Measurements from ENCODE around the gene ACTN3. TPM values are rescaled to one million over a fixed set of nuclear protein-coding genes. Genes with fewer than 3 reads are reported as not detected.
A peak's percentile ranks its signal among the peaks of the same experiment; 100 is the strongest.
"Not testable (repeated sequence)": the region's sequence is repeated elsewhere in the genome, so short reads cannot be mapped to it uniquely, and the experiment has no call there.

ACTN3 gene
- total and polyA plus RNA-seq, 4 donors: 3.0 TPM; not detected in 3

DNA sequence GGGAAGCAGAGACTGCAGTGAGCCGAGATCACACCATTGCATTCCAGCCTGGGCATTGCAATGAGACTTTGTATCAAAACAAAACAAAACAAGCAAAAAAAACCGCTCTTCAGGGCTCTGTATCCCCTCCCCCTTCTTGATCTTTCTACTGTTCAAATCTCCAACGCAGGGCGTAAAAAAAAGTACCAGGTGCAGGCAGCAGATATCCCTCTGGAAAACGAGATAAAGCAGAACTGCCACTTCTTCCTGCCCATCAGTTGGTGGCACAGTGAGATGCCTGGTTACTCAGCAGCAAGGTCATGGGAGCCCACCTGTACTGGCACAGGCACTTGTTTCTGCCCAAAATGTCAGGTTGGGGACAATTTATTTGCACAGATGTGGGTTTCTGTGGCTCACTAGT, 57.5 kb downstream of the ACTN3 start:
- no peaks in the 10 kb centered on the region for H3K36me3 ChIP-seq (ENCODE audit: control insufficient read depth in 1 of 2, insufficient read depth in 2 of 2, low read length in 1 of 2)
- H3K27me3 ChIP-seq (ENCODE audit: control insufficient read depth in 1 of 2, insufficient read depth in 2 of 2, low read length in 1 of 2): no peaks in the 10 kb centered on the region
- DNase-seq: no peak
- H3K4me1 ChIP-seq (ENCODE audit: control insufficient read depth in 1 of 2, insufficient read depth in 2 of 2, low read length in 2 of 2): peaks cover 0 to 3% of the 10 kb centered on the region in 2 donors
- no peak overlapping the region for H3K4me3 ChIP-seq (ENCODE audit: low read length in 2 of 2)
- ATAC-seq (ENCODE audit: low FRiP score): no peak
- 92 to 94% methylated on average over 5 of the region's 5 CpGs for WGBS, 2 donors
- no peaks in the 10 kb centered on the region for H3K9me3 ChIP-seq (ENCODE audit: control insufficient read depth, low read length)
- no peak overlapping the region for H3K27ac ChIP-seq (ENCODE audit: low read depth in 1 of 2, low read length in 2 of 2)
- intact Hi-C loops (cut with DNase I): no loop called here

DNA sequence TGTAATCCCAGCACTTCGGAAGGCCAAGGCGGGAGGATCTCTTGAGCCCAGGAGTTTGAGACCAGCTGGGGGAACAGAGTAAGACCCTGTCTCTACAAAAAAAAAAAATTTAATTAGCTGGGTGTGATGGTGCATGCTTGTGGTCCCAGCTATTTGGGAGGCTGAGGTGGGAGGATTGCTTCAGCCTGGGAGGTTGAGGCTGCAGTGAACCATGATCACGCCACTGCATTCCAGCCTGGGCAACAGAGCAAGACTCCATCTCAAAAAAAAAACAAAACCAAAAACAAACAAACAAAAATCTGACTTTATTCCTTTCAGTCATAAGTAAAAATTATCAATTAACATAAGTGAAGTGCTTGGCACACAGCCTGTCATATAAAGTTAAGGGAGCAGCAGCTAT, 59.9 kb downstream of the ACTN3 start:
- DNase-seq; H3K27me3 ChIP-seq (ENCODE audit: control insufficient read depth in 1 of 2, insufficient read depth in 2 of 2, low read length in 1 of 2); H3K4me1 ChIP-seq (ENCODE audit: control insufficient read depth in 1 of 2, insufficient read depth in 2 of 2, low read length in 2 of 2); ATAC-seq (ENCODE audit: low FRiP score); intact Hi-C loops (cut with DNase I); H3K9me3 ChIP-seq (ENCODE audit: control insufficient read depth, low read length); H3K36me3 ChIP-seq (ENCODE audit: control insufficient read depth in 1 of 2, insufficient read depth in 2 of 2, low read length in 1 of 2); H3K4me3 ChIP-seq (ENCODE audit: low read length in 2 of 2): not testable (repeated sequence)
- peak overlapping the region in 1 of 2 donors; percentile 85 for H3K27ac ChIP-seq (ENCODE audit: low read depth in 1 of 2, low read length in 2 of 2)
- WGBS, 2 donors: 82 to 83% methylated on average over 3 of the region's 3 CpGs

DNA sequence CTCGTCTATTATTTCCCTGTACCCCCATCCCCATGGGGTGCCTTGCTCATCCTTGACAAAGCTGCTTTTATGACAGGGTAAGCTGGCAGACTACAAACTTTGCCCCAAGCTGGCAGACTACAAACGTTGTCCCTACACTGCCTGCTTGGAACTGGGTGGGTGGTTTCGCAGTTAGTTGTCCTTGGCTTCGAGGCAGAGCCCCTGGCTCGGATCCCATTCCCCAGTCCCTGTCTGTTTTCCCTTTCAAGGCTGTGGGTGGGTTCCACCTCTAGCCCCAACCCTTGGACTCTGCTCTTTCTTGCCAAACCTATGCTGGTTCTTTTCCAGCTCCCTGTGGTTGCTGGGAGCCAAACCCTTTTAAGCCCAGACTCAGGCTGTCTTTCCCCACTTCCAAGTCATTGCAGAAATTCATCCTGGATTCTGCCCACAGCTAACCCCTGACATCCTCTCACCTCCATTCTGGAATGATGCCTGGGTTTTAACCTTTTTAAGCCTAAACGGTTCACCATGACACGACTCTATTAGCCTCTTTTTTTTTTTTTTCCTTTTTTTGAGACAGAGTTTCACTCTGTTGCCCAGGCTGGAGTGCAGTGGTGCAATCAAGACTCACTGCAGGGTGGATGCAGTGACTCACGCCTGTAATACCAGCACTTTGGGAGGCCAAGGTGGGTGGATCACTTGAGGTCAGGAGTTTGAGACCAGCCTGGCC, 60.6 kb downstream of the ACTN3 start:
- DNase-seq: peak; percentile 86 to 88
- Histone ChIP-seq H3K4me3 (ENCODE audit: low read length in 2 of 2) (no peak overlapping the region), H3K9me3 (ENCODE audit: control insufficient read depth, low read length) (no peaks in the 10 kb centered on the region), H3K36me3 (ENCODE audit: control insufficient read depth in 1 of 2, insufficient read depth in 2 of 2, low read length in 1 of 2) (no peaks in the 10 kb centered on the region), H3K27ac (ENCODE audit: low read depth in 1 of 2, low read length in 2 of 2) (peak overlapping the region; percentile 33 to 85), H3K4me1 (ENCODE audit: control insufficient read depth in 1 of 2, insufficient read depth in 2 of 2, low read length in 2 of 2) (peaks cover 0 to 3% of the 10 kb centered on the region in 2 donors), H3K27me3 (ENCODE audit: control insufficient read depth in 1 of 2, insufficient read depth in 2 of 2, low read length in 1 of 2) (no peaks in the 10 kb centered on the region)
- WGBS, 2 donors: 5 to 7% methylated on average over 8 of the region's 8 CpGs
- ATAC-seq (ENCODE audit: low FRiP score): peak; percentile 81
- intact Hi-C loops (cut with DNase I): no loop called here

DNA sequence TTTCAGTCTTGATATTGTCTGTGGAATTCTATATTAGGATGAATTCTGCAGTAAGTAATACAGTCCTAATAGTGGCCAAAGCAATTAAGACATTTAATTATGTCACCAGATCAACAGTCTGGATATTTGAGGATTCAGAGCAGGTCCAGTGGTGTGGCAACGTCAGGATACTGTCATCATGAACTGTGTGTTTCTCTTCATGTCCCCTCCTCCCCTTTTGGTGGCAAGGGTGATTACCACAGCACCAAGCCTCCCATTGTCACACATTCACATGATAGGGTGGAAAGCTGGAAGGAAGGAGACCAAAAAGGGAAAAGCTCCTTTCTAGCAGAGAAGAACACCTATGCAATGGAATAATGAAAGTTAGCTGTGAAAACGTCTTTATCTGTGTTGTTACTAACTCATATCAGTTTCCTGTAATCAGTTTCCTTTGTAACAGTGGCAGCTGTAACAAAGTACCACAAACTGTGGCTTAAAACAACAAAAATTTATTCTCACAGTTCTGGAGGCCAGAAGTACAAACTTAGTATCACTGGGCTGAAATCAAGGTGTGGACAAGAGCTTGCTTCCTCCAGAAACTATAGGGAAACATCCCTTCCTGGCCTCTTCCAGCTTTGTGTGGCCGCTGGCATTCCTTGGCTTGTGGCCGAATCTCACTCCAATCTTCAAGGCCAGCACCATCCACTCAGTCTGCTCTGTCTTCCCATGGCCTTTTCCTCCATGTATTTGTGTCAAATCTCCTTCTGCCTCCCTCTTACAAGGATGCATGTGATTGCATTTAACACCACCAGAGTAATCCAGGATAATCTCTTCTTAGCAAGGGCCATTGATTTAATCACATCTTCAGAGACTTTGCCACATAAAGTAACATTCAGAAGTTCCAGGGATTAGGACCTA, 63.3 kb downstream of the ACTN3 start:
- Histone ChIP-seq H3K27ac (ENCODE audit: low read depth in 1 of 2, low read length in 2 of 2) (no peak overlapping the region), H3K4me3 (ENCODE audit: low read length in 2 of 2) (no peak overlapping the region), H3K4me1 (ENCODE audit: control insufficient read depth in 1 of 2, insufficient read depth in 2 of 2, low read length in 2 of 2) (no peaks in the 10 kb centered on the region), H3K36me3 (ENCODE audit: control insufficient read depth in 1 of 2, insufficient read depth in 2 of 2, low read length in 1 of 2) (no peaks in the 10 kb centered on the region), H3K9me3 (ENCODE audit: control insufficient read depth, low read length) (no peaks in the 10 kb centered on the region), H3K27me3 (ENCODE audit: control insufficient read depth in 1 of 2, insufficient read depth in 2 of 2, low read length in 1 of 2) (no peaks in the 10 kb centered on the region)
- DNase-seq: no peak
- no peak for ATAC-seq (ENCODE audit: low FRiP score)
- WGBS, 2 donors: 68 to 69% methylated on average over 4 of the region's 4 CpGs
- intact Hi-C loops (cut with DNase I): no loop called here

DNA sequence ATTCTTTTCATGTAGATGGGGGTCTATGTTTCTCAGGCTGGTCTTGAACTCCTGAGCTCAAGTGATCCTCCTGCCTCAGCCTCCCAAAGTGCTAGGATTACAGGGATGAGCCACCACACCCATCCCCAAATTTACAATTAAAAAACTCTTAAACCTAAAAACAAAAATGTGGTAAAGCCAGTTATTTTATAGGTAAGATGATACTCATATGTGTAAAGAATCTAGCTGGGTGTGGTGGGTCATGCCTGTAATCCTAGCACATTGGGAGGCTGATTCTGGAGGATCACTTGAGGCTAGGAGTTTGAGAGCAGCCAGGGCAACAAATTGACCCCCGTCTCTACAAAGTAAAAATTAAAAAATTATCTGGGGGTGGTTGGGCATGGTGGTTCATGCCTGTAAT, 65.8 kb downstream of the ACTN3 start:
- Histone ChIP-seq H3K36me3 (ENCODE audit: control insufficient read depth in 1 of 2, insufficient read depth in 2 of 2, low read length in 1 of 2) (no peaks in the 10 kb centered on the region), H3K27ac (ENCODE audit: low read depth in 1 of 2, low read length in 2 of 2) (no peak overlapping the region), H3K9me3 (ENCODE audit: control insufficient read depth, low read length) (no peaks in the 10 kb centered on the region), H3K4me1 (ENCODE audit: control insufficient read depth in 1 of 2, insufficient read depth in 2 of 2, low read length in 2 of 2) (no peaks in the 10 kb centered on the region), H3K27me3 (ENCODE audit: control insufficient read depth in 1 of 2, insufficient read depth in 2 of 2, low read length in 1 of 2) (no peaks in the 10 kb centered on the region), H3K4me3 (ENCODE audit: low read length in 2 of 2) (no peak overlapping the region)
- ATAC-seq (ENCODE audit: low FRiP score) (no peak), DNase-seq (no peak)
- intact Hi-C loops (cut with DNase I): no loop called here
- WGBS, 2 donors: 94 to 96% methylated on average over 1 of the region's 1 CpG

Other genes starting within 250 kb of the ACTN3 start
- 100 to 1,000 TPM in 1 of 2 donors, 10 to 100 TPM in 1; 38.6 to 118 TPM for gene CD248, start 229.9 kb upstream of the ACTN3 start, total RNA-seq
- gene CD248, start 229.9 kb upstream of the ACTN3 start, polyA plus RNA-seq: 1 to 10 TPM; 3.1 to 7.2 TPM
- 1 to 10 TPM; 8.3 to 9.1 TPM for gene RIN1, start 210.5 kb upstream of the ACTN3 start, total RNA-seq
- 10 to 100 TPM in 1 of 2 donors, 1 to 10 TPM in 1; 1.8 to 13.3 TPM for gene RIN1, start 210.5 kb upstream of the ACTN3 start, polyA plus RNA-seq
- 10 to 100 TPM; 21.5 to 22.4 TPM for gene BRMS1, start 201.8 kb upstream of the ACTN3 start, total RNA-seq
- gene BRMS1, start 201.8 kb upstream of the ACTN3 start, polyA plus RNA-seq: 10 to 100 TPM; 24.4 to 55.2 TPM
- 10 to 100 TPM; 11.8 to 18.8 TPM for gene B4GAT1, start 199.3 kb upstream of the ACTN3 start, total RNA-seq
- gene B4GAT1, start 199.3 kb upstream of the ACTN3 start, polyA plus RNA-seq: 10 to 100 TPM in 1 of 2 donors, 1 to 10 TPM in 1; 7.0 to 18.3 TPM
- 1 to 10 TPM; 1.9 to 3.3 TPM for gene SLC29A2, start 175.1 kb upstream of the ACTN3 start, total RNA-seq
- gene SLC29A2, start 175.1 kb upstream of the ACTN3 start, polyA plus RNA-seq: 1 to 10 TPM in 1 of 2 donors, under 1 TPM in 1; 0.38 to 3.9 TPM
- gene NPAS4, start 125.9 kb upstream of the ACTN3 start, total RNA-seq: 1 to 10 TPM in 1 of 2 donors, under 1 TPM in 1; 0.54 to 7.0 TPM
- gene NPAS4, start 125.9 kb upstream of the ACTN3 start, polyA plus RNA-seq: 1 to 10 TPM in 1 of 2 donors, not detected in 1; 2.5 TPM
- gene MRPL11, start 108.1 kb upstream of the ACTN3 start, total RNA-seq: 10 to 100 TPM; 27.6 to 33.5 TPM
- gene MRPL11, start 108.1 kb upstream of the ACTN3 start, polyA plus RNA-seq: 10 to 100 TPM; 40.1 to 54.5 TPM
- gene PELI3, start 80.0 kb upstream of the ACTN3 start, total RNA-seq: 10 to 100 TPM; 11.5 to 15.7 TPM
- 10 to 100 TPM; 14.3 to 16.3 TPM for gene PELI3, start 80.0 kb upstream of the ACTN3 start, polyA plus RNA-seq
- 10 to 100 TPM; 15.5 to 24.8 TPM for gene DPP3, start 66.5 kb upstream of the ACTN3 start, total RNA-seq
- gene DPP3, start 66.5 kb upstream of the ACTN3 start, polyA plus RNA-seq: 10 to 100 TPM; 18.8 to 23.8 TPM
- 10 to 100 TPM; 27.2 to 58.1 TPM for gene BBS1, start 36.3 kb upstream of the ACTN3 start, total RNA-seq
- 10 to 100 TPM; 18.9 to 34.9 TPM for gene BBS1, start 36.3 kb upstream of the ACTN3 start, polyA plus RNA-seq
- 10 to 100 TPM in 1 of 2 donors, 1 to 10 TPM in 1; 9.3 to 14.7 TPM for gene ZDHHC24, start 855 bp upstream of the ACTN3 start, total RNA-seq
- 1 to 10 TPM; 4.1 to 9.3 TPM for gene ZDHHC24, start 855 bp upstream of the ACTN3 start, polyA plus RNA-seq
- 100 to 1,000 TPM in 1 of 2 donors, 10 to 100 TPM in 1; 38.3 to 110 TPM for gene CTSF, start 21.7 kb downstream of the ACTN3 start, total RNA-seq
- 10 to 100 TPM; 52.1 to 98.5 TPM for gene CTSF, start 21.7 kb downstream of the ACTN3 start, polyA plus RNA-seq
- gene CCDC87, start 46.2 kb downstream of the ACTN3 start, total RNA-seq: under 1 TPM; 0.19 to 0.33 TPM
- gene CCDC87, start 46.2 kb downstream of the ACTN3 start, polyA plus RNA-seq: under 1 TPM in 1 of 2 donors, not detected in 1; 0.10 TPM
- gene CCS, start 46.3 kb downstream of the ACTN3 start, total RNA-seq: 10 to 100 TPM; 25.7 to 48.0 TPM
- gene CCS, start 46.3 kb downstream of the ACTN3 start, polyA plus RNA-seq: 100 to 1,000 TPM in 1 of 2 donors, 10 to 100 TPM in 1; 29.8 to 287 TPM
- gene RBM14, start 69.7 kb downstream of the ACTN3 start, total RNA-seq: 10 to 100 TPM; 66.3 to 66.7 TPM
- 10 to 100 TPM; 11.4 to 41.4 TPM for gene RBM14, start 69.7 kb downstream of the ACTN3 start, polyA plus RNA-seq
- 10 to 100 TPM; 86.9 to 98.1 TPM for gene RBM4, start 91.8 kb downstream of the ACTN3 start, total RNA-seq
- 10 to 100 TPM; 78.6 to 91.1 TPM for gene RBM4, start 91.8 kb downstream of the ACTN3 start, polyA plus RNA-seq
- gene RBM4B, start 131.0 kb downstream of the ACTN3 start, total RNA-seq: 10 to 100 TPM in 1 of 2 donors, 1 to 10 TPM in 1; 9.2 to 16.5 TPM
- 10 to 100 TPM in 1 of 2 donors, 1 to 10 TPM in 1; 7.3 to 12.3 TPM for gene RBM4B, start 131.0 kb downstream of the ACTN3 start, polyA plus RNA-seq
- gene SPTBN2, start 182.3 kb downstream of the ACTN3 start, total RNA-seq: 10 to 100 TPM in 1 of 2 donors, 1 to 10 TPM in 1; 1.7 to 16.5 TPM
- under 1 TPM; under 0.01 to 0.08 TPM for gene SPTBN2, start 182.3 kb downstream of the ACTN3 start, polyA plus RNA-seq

Measured in aorta (tissue), 5 donors.